MM.1S (cell line): Measurements from ENCODE around the gene ARHGEF7.
"Not testable (repeated sequence)": the region's sequence is repeated elsewhere in the genome, so short reads cannot be mapped to it uniquely, and the experiment has no call there.

Source experiments
- DNase-seq: peaks from one replicate; pipeline ENCODE4 v3.0.0-alpha.2; 2015
- H2AFZ ChIP-seq: fragments of 300-600 bp; sonication (generic); 2 replicates; pipeline ENCODE4 v1.6.0; 2016; ENCODE audit warnings: antibody characterized with exemption, low read length
- H3F3A ChIP-seq: fragments of 300-600 bp; sonication (generic); 2 replicates; pipeline ENCODE4 v1.6.1; 2016; ENCODE audit warnings: mild to moderate bottlenecking, antibody characterized with exemption, low read length, moderate library complexity, mixed read lengths; ENCODE audit not compliant: insufficient read depth
- H3K27ac ChIP-seq: fragments of 300-600 bp; sonication (generic); 2 replicates; pipeline ENCODE4 v1.5.1; 2016; ENCODE audit warnings: mild to moderate bottlenecking, low read length
- H3K27me3 ChIP-seq: fragments of 300-600 bp; sonication (generic); replicated peaks from 2 replicates; pipeline ENCODE4 v1.6.0; 2016; ENCODE audit warnings: low read length; ENCODE audit not compliant: insufficient read depth
- H3K36me3 ChIP-seq: fragments of 300-600 bp; sonication (generic); replicated peaks from 2 replicates; pipeline ENCODE4 v1.6.1; 2016; ENCODE audit warnings: mild to moderate bottlenecking, low read length, mixed read lengths; ENCODE audit not compliant: insufficient read depth
- H3K4me1 ChIP-seq: fragments of 300-600 bp; sonication (generic); 2 replicates; pipeline ENCODE4 v1.6.1; 2016; ENCODE audit warnings: low read length, mixed read lengths
- H3K4me2 ChIP-seq: fragments of 300-600 bp; sonication (generic); 2 replicates; pipeline ENCODE4 v1.6.0; 2016; ENCODE audit warnings: low read depth, low read length
- H3K4me3 ChIP-seq: fragments of 300-600 bp; sonication (generic); 2 replicates; pipeline ENCODE4 v1.5.1; 2016; ENCODE audit warnings: low read length, mixed read lengths
- H3K79me2 ChIP-seq: fragments of 300-600 bp; sonication (generic); 2 replicates; pipeline ENCODE4 v1.6.1; 2016; ENCODE audit warnings: mixed run types, low read length, mixed read lengths
- H3K9ac ChIP-seq: fragments of 300-600 bp; sonication (generic); 2 replicates; pipeline ENCODE4 v1.6.1; 2016; ENCODE audit warnings: low read length, mixed read lengths
- H3K9me2 ChIP-seq: fragments of 300-600 bp; sonication (generic); replicated peaks from 2 replicates; pipeline ENCODE4 v1.6.1; 2016; ENCODE audit warnings: mild to moderate bottlenecking, low read length, mixed read lengths; ENCODE audit not compliant: insufficient read depth
- H3K9me3 ChIP-seq: fragments of 300-600 bp; sonication (generic); replicated peaks from 2 replicates; pipeline ENCODE4 v1.6.1; 2016; ENCODE audit warnings: mild to moderate bottlenecking, low read length, mixed read lengths; ENCODE audit not compliant: insufficient read depth
- H4K20me1 ChIP-seq: fragments of 300-600 bp; sonication (generic); 2 replicates; pipeline ENCODE4 v1.6.1; 2016; ENCODE audit warnings: mild to moderate bottlenecking, low read length, moderate library complexity, mixed read lengths; ENCODE audit not compliant: insufficient read depth
- EZH2 ChIP-seq: fragments of 300-600 bp; sonication (generic); optimal IDR thresholded peaks from 2 replicates; pipeline ENCODE3; 2017; ENCODE audit warnings: low read depth, mild to moderate bottlenecking, antibody characterized with exemption, low read length, mixed read lengths
- EZH2phosphoT487 ChIP-seq: fragments of 300-600 bp; sonication (generic); IDR thresholded peaks from 2 replicates; pipeline ENCODE4 v1.6.1; 2018; ENCODE audit warnings: antibody characterized with exemption, low read length
- TF ChIP-seq, protein P1 (sequence below): fragments of 300-600 bp; sonication (generic); IDR thresholded peaks from 2 replicates; pipeline ENCODE4 v1.5.1; 2016; ENCODE audit warnings: antibody characterized with exemption, low read length, mixed read lengths

The ARHGEF7 gene

DNA sequence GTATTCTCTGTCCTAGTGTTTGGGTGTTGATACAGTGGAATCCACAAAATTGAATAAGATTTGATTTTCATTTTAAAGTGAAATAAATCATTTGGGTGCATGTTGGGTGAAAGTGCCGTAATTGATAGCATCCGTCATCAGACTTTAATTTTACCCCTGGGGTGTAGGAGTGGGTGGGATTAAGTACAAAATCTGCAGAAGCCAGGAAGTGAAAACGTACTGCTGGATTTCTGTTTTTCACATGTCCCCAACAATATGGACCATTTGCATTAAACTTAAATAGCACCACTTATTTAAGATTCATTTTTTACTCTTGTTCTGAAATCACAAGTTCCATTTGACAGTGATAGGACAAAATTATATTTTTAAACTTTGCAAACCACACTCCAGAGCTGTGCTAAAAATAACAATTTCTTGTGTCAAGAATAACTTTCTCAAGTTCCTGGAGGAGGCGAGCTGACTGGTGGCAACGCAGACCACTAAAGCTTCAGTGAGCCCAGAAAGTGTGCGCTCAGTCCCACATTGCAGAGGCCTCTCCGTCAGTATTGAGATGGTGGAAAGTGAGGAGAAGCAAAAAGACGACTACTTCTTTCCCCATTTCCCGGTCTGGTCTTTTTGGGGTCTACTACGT is 71.3 kb downstream of the ARHGEF7 start:
- H3K36me3 ChIP-seq: no peaks in the 10 kb centered on the region
- TF ChIP-seq EZH2: no peak
- H4K20me1 ChIP-seq: 0 out of 2 replicates have a peak, but pooled peaks cover 4% of the 10 kb centered on the region
- no peak overlapping the region for H3K27ac ChIP-seq
- H3K27me3 ChIP-seq: no peaks in the 10 kb centered on the region
- H3K4me3 ChIP-seq: no peak overlapping the region
- peaks cover 16% of the 10 kb centered on the region for H3F3A ChIP-seq
- no peak overlapping the region for H2AFZ ChIP-seq
- no peak overlapping the region for H3K9ac ChIP-seq
- no peaks in the 10 kb centered on the region for H3K9me3 ChIP-seq
- H3K9me2 ChIP-seq: no peaks in the 10 kb centered on the region
- H3K4me2 ChIP-seq: no peak overlapping the region
- DNase-seq: no peak
- peaks cover 97% of the 10 kb centered on the region for H3K79me2 ChIP-seq
- peaks cover 22% of the 10 kb centered on the region for H3K4me1 ChIP-seq

DNA sequence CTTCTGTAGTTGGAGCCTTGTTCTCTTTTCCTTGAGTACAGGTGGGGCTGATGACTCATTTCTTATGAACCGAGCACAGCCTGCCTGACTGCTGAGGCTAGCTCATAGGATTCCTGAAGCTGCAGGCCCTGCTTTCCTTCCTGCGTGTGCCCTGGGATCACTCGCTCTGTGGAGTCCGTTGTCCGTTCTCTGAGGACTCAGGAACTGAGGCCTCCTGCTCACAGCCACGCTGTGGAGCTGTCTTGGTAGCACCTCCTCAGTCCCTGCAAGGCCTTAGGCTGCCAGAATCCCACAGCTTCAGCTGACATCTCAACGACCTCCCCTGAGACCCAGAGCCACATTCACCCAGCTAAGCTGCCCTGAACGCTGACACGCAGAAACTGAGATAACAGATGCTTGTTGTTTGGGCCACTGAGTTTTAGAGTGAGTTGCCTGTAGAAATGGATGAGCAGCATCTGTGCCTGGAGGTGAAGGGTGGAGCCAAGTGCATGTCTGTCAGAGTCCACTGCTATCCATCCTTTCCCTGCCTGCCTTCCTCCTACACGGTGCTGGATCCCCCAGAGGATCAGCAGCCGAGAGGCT is 72.9 kb downstream of the ARHGEF7 start:
- TF ChIP-seq EZH2phosphoT487 (no peak), EZH2 (no peak)
- TF ChIP-seq, protein P1, sequence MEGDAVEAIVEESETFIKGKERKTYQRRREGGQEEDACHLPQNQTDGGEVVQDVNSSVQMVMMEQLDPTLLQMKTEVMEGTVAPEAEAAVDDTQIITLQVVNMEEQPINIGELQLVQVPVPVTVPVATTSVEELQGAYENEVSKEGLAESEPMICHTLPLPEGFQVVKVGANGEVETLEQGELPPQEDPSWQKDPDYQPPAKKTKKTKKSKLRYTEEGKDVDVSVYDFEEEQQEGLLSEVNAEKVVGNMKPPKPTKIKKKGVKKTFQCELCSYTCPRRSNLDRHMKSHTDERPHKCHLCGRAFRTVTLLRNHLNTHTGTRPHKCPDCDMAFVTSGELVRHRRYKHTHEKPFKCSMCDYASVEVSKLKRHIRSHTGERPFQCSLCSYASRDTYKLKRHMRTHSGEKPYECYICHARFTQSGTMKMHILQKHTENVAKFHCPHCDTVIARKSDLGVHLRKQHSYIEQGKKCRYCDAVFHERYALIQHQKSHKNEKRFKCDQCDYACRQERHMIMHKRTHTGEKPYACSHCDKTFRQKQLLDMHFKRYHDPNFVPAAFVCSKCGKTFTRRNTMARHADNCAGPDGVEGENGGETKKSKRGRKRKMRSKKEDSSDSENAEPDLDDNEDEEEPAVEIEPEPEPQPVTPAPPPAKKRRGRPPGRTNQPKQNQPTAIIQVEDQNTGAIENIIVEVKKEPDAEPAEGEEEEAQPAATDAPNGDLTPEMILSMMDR: no peak
- H3K9me2 ChIP-seq: no peaks in the 10 kb centered on the region
- H3K4me3 ChIP-seq: no peak overlapping the region
- H3K36me3 ChIP-seq: no peaks in the 10 kb centered on the region
- no peak for DNase-seq
- H3K4me2 ChIP-seq: no peak overlapping the region
- no peak overlapping the region for H3K9ac ChIP-seq
- no peak overlapping the region for H3K27ac ChIP-seq
- H3K79me2 ChIP-seq: peaks cover 88% of the 10 kb centered on the region
- H3F3A ChIP-seq: peaks cover 16% of the 10 kb centered on the region
- H3K27me3 ChIP-seq: no peaks in the 10 kb centered on the region
- no peak overlapping the region for H2AFZ ChIP-seq
- no peaks in the 10 kb centered on the region for H3K9me3 ChIP-seq
- peaks cover 22% of the 10 kb centered on the region for H3K4me1 ChIP-seq
- H4K20me1 ChIP-seq: 0 out of 2 replicates have a peak, but pooled peaks cover 4% of the 10 kb centered on the region

DNA sequence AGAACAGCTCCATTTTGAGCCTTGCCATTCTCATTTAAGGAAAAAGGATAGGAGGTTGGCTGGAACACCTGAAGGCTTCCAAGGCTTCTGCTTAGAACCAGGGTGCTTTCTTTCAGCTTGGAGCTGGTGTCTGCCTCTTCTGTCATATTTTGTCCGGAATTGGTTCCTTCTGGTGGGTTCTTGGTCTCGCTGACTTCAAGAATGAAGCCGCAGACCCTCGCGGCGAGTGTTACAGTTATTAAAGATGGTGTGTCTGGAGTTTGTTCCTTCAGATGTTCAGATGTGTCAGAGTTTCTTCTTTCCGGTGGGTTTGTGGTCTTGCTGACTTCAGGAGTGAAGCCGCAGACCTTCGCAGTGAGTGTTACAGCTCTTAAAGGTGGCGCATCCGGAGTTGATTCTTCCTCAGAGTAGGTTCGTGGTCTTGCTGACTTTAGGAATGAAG is 74.0 kb downstream of the ARHGEF7 start:
- not testable (repeated sequence) for H3K36me3 ChIP-seq, H3K4me2 ChIP-seq, H3K9me3 ChIP-seq, H3K27ac ChIP-seq, H3K27me3 ChIP-seq, H4K20me1 ChIP-seq, H3K9me2 ChIP-seq, H3K4me3 ChIP-seq, H2AFZ ChIP-seq, DNase-seq, H3K9ac ChIP-seq
- H3F3A ChIP-seq: peaks cover 15% of the 10 kb centered on the region
- peaks cover 17% of the 10 kb centered on the region for H3K4me1 ChIP-seq
- peaks cover 77% of the 10 kb centered on the region for H3K79me2 ChIP-seq

DNA sequence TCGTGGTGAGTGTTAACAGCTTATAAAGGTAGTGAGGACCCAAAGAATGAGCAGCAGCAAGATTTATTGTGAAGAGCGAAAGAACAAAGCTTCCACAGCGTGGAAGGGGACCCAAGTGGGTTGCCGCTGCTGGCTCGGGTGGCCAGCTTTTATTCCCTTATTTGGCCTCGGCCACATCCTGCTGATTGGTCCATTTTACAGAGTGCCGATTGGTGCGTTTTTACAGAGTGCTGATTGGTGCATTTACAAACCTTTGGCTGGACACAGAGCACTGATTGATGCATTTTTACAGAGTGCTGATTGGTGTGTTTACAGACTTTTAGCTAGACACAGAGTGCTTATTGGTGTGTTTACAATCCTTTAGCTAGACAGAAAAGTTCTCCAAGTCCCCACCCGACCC is 74.4 kb downstream of the ARHGEF7 start:
- not testable (repeated sequence) for H3K27ac ChIP-seq
- peaks cover 13% of the 10 kb centered on the region for H3K4me1 ChIP-seq

DNA sequence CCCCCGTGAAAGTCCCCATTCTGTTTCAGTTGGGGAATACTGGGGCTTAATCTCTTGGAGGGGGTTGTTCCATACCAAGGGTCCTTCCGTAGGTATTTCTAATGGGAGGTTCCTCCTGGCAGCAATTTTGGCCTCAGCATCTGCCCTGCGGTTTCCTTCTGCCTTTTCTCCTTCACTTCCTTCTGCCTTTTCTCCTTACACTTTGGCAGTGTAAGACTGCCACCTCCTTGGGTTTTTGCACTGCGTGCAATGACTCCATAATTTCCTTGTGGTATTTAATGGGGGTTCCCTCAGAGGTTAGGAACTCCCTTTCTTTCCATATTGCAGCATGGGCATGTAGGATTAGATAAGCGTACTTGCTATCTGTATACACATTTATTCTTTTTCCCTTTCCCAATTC is 78.1 kb downstream of the ARHGEF7 start:
- not testable (repeated sequence) for H3K36me3 ChIP-seq

More for the DNA sequence above, 74.4 kb downstream of the ARHGEF7 start:
- not testable (repeated sequence) for H3K9me2 ChIP-seq, H4K20me1 ChIP-seq, DNase-seq, H3K4me3 ChIP-seq, H3K9me3 ChIP-seq, H2AFZ ChIP-seq, H3K9ac ChIP-seq, H3K36me3 ChIP-seq, H3K4me2 ChIP-seq, H3K27me3 ChIP-seq
- Histone ChIP-seq H3K79me2 (peaks cover 73% of the 10 kb centered on the region), H3F3A (peaks cover 11% of the 10 kb centered on the region)

DNA sequence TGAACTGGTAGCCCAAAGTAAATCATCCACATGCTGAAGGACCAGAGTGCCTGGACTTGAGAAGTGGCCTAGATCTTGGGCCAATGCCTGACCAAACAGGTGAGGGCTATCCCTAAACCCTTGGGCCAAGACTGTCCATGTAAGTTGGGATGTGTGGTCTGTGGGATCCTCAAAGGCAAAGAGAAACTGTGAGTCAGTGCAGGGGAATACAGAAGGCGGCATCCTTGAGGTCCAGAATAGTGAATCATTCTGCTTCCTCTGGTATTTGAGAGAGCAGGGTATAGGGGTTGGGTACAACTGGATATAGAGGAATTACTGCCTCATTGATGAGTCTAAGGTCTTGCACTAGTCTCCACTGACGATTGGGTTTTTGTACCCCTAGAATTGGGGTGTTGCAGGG is 79.5 kb downstream of the ARHGEF7 start:
- not testable (repeated sequence) for H3K27me3 ChIP-seq, H3K4me1 ChIP-seq, H3K9me3 ChIP-seq, H4K20me1 ChIP-seq, H3K9me2 ChIP-seq, H3K4me3 ChIP-seq, H3K36me3 ChIP-seq, H3K9ac ChIP-seq, H2AFZ ChIP-seq, H3K4me2 ChIP-seq, H3K27ac ChIP-seq, DNase-seq, H3F3A ChIP-seq
- peaks cover 36% of the 10 kb centered on the region for H3K79me2 ChIP-seq

More for the DNA sequence above, 78.1 kb downstream of the ARHGEF7 start:
- not testable (repeated sequence) for H3K9me3 ChIP-seq, H3K4me3 ChIP-seq, H3K4me2 ChIP-seq, H3K27me3 ChIP-seq, H4K20me1 ChIP-seq, H3K9ac ChIP-seq, H3F3A ChIP-seq, H3K9me2 ChIP-seq, H3K27ac ChIP-seq, H2AFZ ChIP-seq, H3K4me1 ChIP-seq, DNase-seq
- H3K79me2 ChIP-seq: peaks cover 41% of the 10 kb centered on the region
